Fibroblast of lung (primary cell): ENCODE data around the gene KLHL34. TPM values are rescaled to one million over a fixed set of nuclear protein-coding genes. Genes with fewer than 3 reads are reported as not detected.

Experiments used
- DNase-seq, 2 donors: peaks; one replicate each; pipeline versions ENCODE4 v3.0.0 to v3.0.0-alpha.2; 2010; ENCODE audit warnings: low read depth in 2 of 2
- H2AFZ ChIP-seq: 2 replicates; pipeline ENCODE4 v1.5.1; 2012; ENCODE audit warnings: low read length, control low read depth, inconsistent platforms
- H3K27ac ChIP-seq: 2 replicates; pipeline ENCODE4 v1.5.1; 2011; ENCODE audit warnings: low read length, control low read depth; ENCODE audit not compliant: insufficient read depth
- H3K27me3 ChIP-seq: 2 replicates; pipeline ENCODE4 v1.5.1; 2011; ENCODE audit warnings: mild to moderate bottlenecking, low read length; ENCODE audit not compliant: control insufficient read depth, insufficient read depth
- H3K36me3 ChIP-seq: 2 replicates; pipeline ENCODE4 v1.5.1; 2011; ENCODE audit warnings: low read length; ENCODE audit not compliant: control insufficient read depth, insufficient read depth
- H3K4me1 ChIP-seq: 2 replicates; pipeline ENCODE4 v1.5.1; 2011; ENCODE audit warnings: low read length; ENCODE audit not compliant: control insufficient read depth, insufficient read depth; ENCODE audit errors: extremely low read depth
- H3K4me2 ChIP-seq: 2 replicates; pipeline ENCODE4 v1.5.1; 2011; ENCODE audit warnings: low read length, control low read depth; ENCODE audit not compliant: insufficient read depth; ENCODE audit errors: extremely low read depth
- H3K4me3 ChIP-seq, 4 experiments: fragments of 200-600 bp in 1 of 4; sonication (generic) in 1 of 4; replicated peaks in 1 of 4; 2 replicates each; pipeline ENCODE4 v1.5.1; 2011 to 2016; ENCODE audit warnings: low read length in 4 of 4, low read depth in 3 of 4, mild to moderate bottlenecking in 3 of 4, control low read depth in 2 of 4, inconsistent platforms in 1 of 4, mixed read lengths in 1 of 4; ENCODE audit not compliant: insufficient read depth in 1 of 4; ENCODE audit errors: control extremely low read depth in 1 of 4
- H3K79me2 ChIP-seq: 2 replicates; pipeline ENCODE4 v1.5.1; 2012; ENCODE audit warnings: mild to moderate bottlenecking, low read length, inconsistent platforms; ENCODE audit not compliant: control insufficient read depth, insufficient read depth
- H3K9ac ChIP-seq: 2 replicates; pipeline ENCODE4 v1.5.1; 2011; ENCODE audit warnings: mild to moderate bottlenecking, low read length, control low read depth; ENCODE audit not compliant: insufficient read depth
- H3K9me3 ChIP-seq: 2 replicates; pipeline ENCODE4 v1.5.1; 2012; ENCODE audit warnings: low read depth, low read length; ENCODE audit not compliant: control insufficient read depth, insufficient read depth
- H4K20me1 ChIP-seq: 2 replicates; pipeline ENCODE4 v1.5.1; 2011; ENCODE audit warnings: low read length; ENCODE audit not compliant: control insufficient read depth, insufficient read depth; ENCODE audit errors: extremely low read depth
- CTCF ChIP-seq, 2 donors: IDR thresholded peaks in 1 of 2; conservative IDR thresholded peaks in 1 of 2; 1 replicate in 1 of 2; 2 replicates in 1 of 2; pipeline ENCODE4 v1.5.1; 2011 to 2012; ENCODE audit warnings: low read length in 2 of 2, control low read depth in 1 of 2, inconsistent platforms in 1 of 2, low read depth in 1 of 2, mild to moderate bottlenecking in 1 of 2
- EZH2 ChIP-seq: IDR thresholded peaks from 2 replicates; pipeline ENCODE4 v1.5.1; 2012; ENCODE audit warnings: low read length, control low read depth, mild to moderate bottlenecking; ENCODE audit errors: missing control alignments
- polyA minus RNA-seq: library from RNA; depleted of rRNA, polyadenylated mRNA; stranded (reverse); fragments of >200 nt; gene quantifications from 2 replicates; pipeline ENCODE4 v1.2.3, GENCODE V29; 2011; ENCODE audit warnings: low replicate concordance
- polyA plus RNA-seq, 2 donors: library from polyadenylated mRNA; depleted of rRNA in 1 of 2; stranded (reverse) in 1 of 2; unstranded in 1 of 2; fragments of >200 nt; gene quantifications; 2 replicates each; pipeline ENCODE4 v1.2.1, GENCODE V29; 2011 to 2012; ENCODE audit warnings: missing spikeins in 1 of 2
- total RNA-seq: library from RNA; depleted of rRNA; stranded (reverse); fragments of >200 nt; gene quantifications from 2 replicates; pipeline ENCODE4 v1.2.1, GENCODE V29; 2014

Gene KLHL34
- total RNA-seq (0.17 TPM in 1 of 2 replicates, not detected in the other), polyA plus RNA-seq (0.01 TPM in 1 of 2 replicates, not detected in the other), polyA minus RNA-seq (not detected in 2 replicates)
- polyA plus RNA-seq (2012): not detected in 2 replicates

- H3K9me3 ChIP-seq: no peaks in the 10 kb centered on the region
- no peak within 1 kb of the TSS for H3K4me2 ChIP-seq
- H3K4me1 ChIP-seq: no peaks in the 10 kb centered on the region
- TF ChIP-seq CTCF (conservative IDR thresholded peaks at IDR 0.05 in 1 of 2, IDR thresholded peaks at IDR 0.05 in 1 of 2; ENCODE audit: low read depth in 1 of 2, low read length in 2 of 2) (no peak), EZH2 (no peak)
- H3K36me3 ChIP-seq: no peaks in the 10 kb centered on the region
- DNase-seq: no peak
- no peaks in the 10 kb centered on the region for H4K20me1 ChIP-seq
- no peaks in the 10 kb centered on the region for H3K79me2 ChIP-seq
- no peaks in the 10 kb centered on the region for H3K27me3 ChIP-seq
- H3K27ac ChIP-seq: no peak within 1 kb of the TSS
- no peak within 1 kb of the TSS for H3K4me3 ChIP-seq
- no peak within 1 kb of the TSS for H3K9ac ChIP-seq
- H2AFZ ChIP-seq: no peak within 1 kb of the TSS
These were observed at the start of gene KLHL34 for GRCh38 chrX:21658152-21658737. Gene KLHL34 (minus strand): TSS chrX:21658330. CDS start chrX:21657788, 542 bp downstream.

GRCh38 chrX:21705225-21705624, 47.1 kb upstream of the KLHL34 start:
- Histone ChIP-seq H3K9me3 (no peaks in the 10 kb centered on the region), H3K4me2 (no peak overlapping the region), H3K4me3 (no peak overlapping the region), H3K36me3 (no peaks in the 10 kb centered on the region), H3K27me3 (no peaks in the 10 kb centered on the region), H3K27ac (no peak overlapping the region), H3K79me2 (no peaks in the 10 kb centered on the region), H4K20me1 (no peaks in the 10 kb centered on the region), H3K4me1 (no peaks in the 10 kb centered on the region), H2AFZ (no peak overlapping the region), H3K9ac (no peak overlapping the region)
- no peak for DNase-seq
- no peak for TF ChIP-seq CTCF (conservative IDR thresholded peaks at IDR 0.05 in 1 of 2, IDR thresholded peaks at IDR 0.05 in 1 of 2; ENCODE audit: low read depth in 1 of 2, low read length in 2 of 2)
- no peak for TF ChIP-seq EZH2

GRCh38 chrX:21702725-21703124, 44.6 kb upstream of the KLHL34 start:
- no peak for DNase-seq
- TF ChIP-seq EZH2 (no peak), CTCF (conservative IDR thresholded peaks at IDR 0.05 in 1 of 2, IDR thresholded peaks at IDR 0.05 in 1 of 2; ENCODE audit: low read depth in 1 of 2, low read length in 2 of 2) (no peak)
- Histone ChIP-seq H3K4me1 (no peaks in the 10 kb centered on the region), H3K9me3 (no peaks in the 10 kb centered on the region), H3K4me2 (no peak overlapping the region), H3K36me3 (no peaks in the 10 kb centered on the region), H3K27ac (no peak overlapping the region), H3K9ac (no peak overlapping the region), H3K27me3 (no peaks in the 10 kb centered on the region), H4K20me1 (no peaks in the 10 kb centered on the region), H2AFZ (no peak overlapping the region), H3K4me3 (no peak overlapping the region), H3K79me2 (no peaks in the 10 kb centered on the region)
